GM12878 (cell line): ENCODE results near the gene NEXMIF. TPM values are rescaled to one million over a fixed set of nuclear protein-coding genes. Genes with fewer than 3 reads are reported as not detected.

Experiments
- ATAC-seq: fragments of 200-7000 bp; cut with Tn5 transposase; 3 replicates; pipeline ENCODE4 v1.9.1; 2020; ENCODE audit warnings: mild to moderate bottlenecking, moderate library complexity
- BruUV-seq: library from RNA; stranded (reverse); fragments of 400-500 nt; replicated peaks from 2 replicates; lab custom pipeline; 2021; lab: Mats Ljungman, UMichigan
- CTCF ChIA-PET: fragments of 300-600 bp; sonication (Branson Sonifier 250); formaldehyde crosslinking; extraction: SDS; loops from one replicate; lab custom pipeline; 2021; ENCODE audit warnings: inconsistent platforms; lab: Yijun Ruan, JAX
- POLR2A ChIA-PET: fragments of 350-600 bp; formaldehyde crosslinking; extraction: SDS; loops from one replicate; lab custom pipeline; 2021; ENCODE audit warnings: inconsistent platforms; lab: Charles Lee
- RAD21 ChIA-PET: fragments of 300-600 bp; sonication (Branson Sonifier 250); formaldehyde crosslinking; loops from one replicate; lab custom pipeline; 2023; ENCODE audit warnings: antibody characterized with exemption; ENCODE audit not compliant: unreplicated experiment; lab: Charles Lee
- SMC1A ChIA-PET: fragments of 300-600 bp; sonication (Branson Sonifier 250); formaldehyde crosslinking; loops from one replicate; lab custom pipeline; 2023; ENCODE audit not compliant: unreplicated experiment, uncharacterized antibody; lab: Charles Lee
- DNase-seq: peaks from one replicate; pipeline ENCODE4 v3.0.0-alpha.2; 2011; ENCODE audit warnings: low read depth, low spot score
- FAIRE-seq: peaks from 3 replicates; lab custom pipeline; 2011; peaks lifted over from hg19 to GRCh38; lab: Jason Lieb, UNC
- H2AFZ ChIP-seq: 2 replicates; pipeline ENCODE4 v1.6.0; 2011; ENCODE audit warnings: low read depth, low read length, control low read depth; ENCODE audit not compliant: control insufficient read depth
- H3K27ac ChIP-seq: 2 replicates; pipeline ENCODE4 v1.5.1; 2011; ENCODE audit warnings: control low read depth; ENCODE audit not compliant: control insufficient read depth, insufficient read depth
- H3K27me3 ChIP-seq, 2 experiments: replicated peaks in 1 of 2; 2 replicates each; pipeline versions ENCODE4 v1.6.0 to v1.6.1; 2011; ENCODE audit warnings: low read length in 1 of 2; ENCODE audit not compliant: control insufficient read depth in 2 of 2, insufficient read depth in 2 of 2
- H3K36me3 ChIP-seq, 2 experiments: 2 replicates each; pipeline ENCODE4 v1.5.1; 2011; ENCODE audit warnings: low read length in 1 of 2; ENCODE audit not compliant: control insufficient read depth in 2 of 2, insufficient read depth in 2 of 2
- H3K4me1 ChIP-seq: 2 replicates; pipeline ENCODE4 v1.6.1; 2011; ENCODE audit warnings: mild to moderate bottlenecking, low read length, moderate library complexity, mixed read lengths; ENCODE audit not compliant: control insufficient read depth, insufficient read depth
- H3K4me2 ChIP-seq: 2 replicates; pipeline ENCODE4 v1.6.0; 2011; ENCODE audit warnings: control low read depth; ENCODE audit not compliant: control insufficient read depth, insufficient read depth
- H3K4me3 ChIP-seq: fragments of 200-600 bp; sonication (generic); 2 replicates; pipeline ENCODE4 v1.5.1; 2016
- H3K79me2 ChIP-seq: 2 replicates; pipeline ENCODE4 v1.6.0; 2011; ENCODE audit warnings: low read length; ENCODE audit not compliant: control insufficient read depth, insufficient read depth
- H3K9ac ChIP-seq: 2 replicates; pipeline ENCODE4 v1.8.0; 2011; ENCODE audit warnings: low read length, control low read depth, mixed read lengths; ENCODE audit not compliant: control insufficient read depth, insufficient read depth
- H3K9me3 ChIP-seq: replicated peaks from 3 replicates; pipeline ENCODE4 v1.5.1; 2011; ENCODE audit warnings: mild to moderate bottlenecking, low read length; ENCODE audit not compliant: control insufficient read depth, insufficient read depth
- H4K20me1 ChIP-seq: 2 replicates; pipeline ENCODE4 v1.6.0; 2011; ENCODE audit not compliant: control insufficient read depth, insufficient read depth
- BACH1 ChIP-seq: fragments of 450-650 bp; IDR thresholded peaks from 2 replicates; pipeline ENCODE4 v1.6.1; 2017; ENCODE audit warnings: mild to moderate bottlenecking, borderline replicate concordance
- CHD2 ChIP-seq: IDR thresholded peaks from 2 replicates; pipeline ENCODE4 v1.6.1; 2011; ENCODE audit warnings: low read depth, low read length, improper control_type of control experiment, borderline replicate concordance
- CUX1 ChIP-seq: IDR thresholded peaks from 2 replicates; pipeline ENCODE4 v1.6.1; 2012; ENCODE audit warnings: improper control_type of control experiment, low read depth, low read length; ENCODE audit not compliant: insufficient replicate concordance
- ESRRA ChIP-seq: IDR thresholded peaks from 2 replicates; pipeline ENCODE4 v1.6.1; 2012; ENCODE audit warnings: mild to moderate bottlenecking, low read length, improper control_type of control experiment
- MXI1 ChIP-seq: fragments of 150-350 bp; IDR thresholded peaks from 2 replicates; pipeline ENCODE4 v1.6.1; 2011; ENCODE audit warnings: low read depth, mild to moderate bottlenecking, inconsistent platforms, low read length, improper control_type of control experiment
- NFYB ChIP-seq: IDR thresholded peaks from 2 replicates; pipeline ENCODE4 v1.6.1; 2011; ENCODE audit warnings: low read depth, mild to moderate bottlenecking, low read length, improper control_type of control experiment, moderate library complexity; ENCODE audit not compliant: insufficient read depth
- RELB ChIP-seq: fragments of 450-650 bp; IDR thresholded peaks from 2 replicates; pipeline ENCODE4 v1.6.1; 2017; ENCODE audit warnings: low read depth, mild to moderate bottlenecking, moderate library complexity
- SIX5 ChIP-seq: IDR thresholded peaks from 2 replicates; pipeline ENCODE4 v1.6.1; 2011; ENCODE audit warnings: mild to moderate bottlenecking, low read depth, low read length, moderate library complexity; ENCODE audit not compliant: severe bottlenecking
- STAT3 ChIP-seq: IDR thresholded peaks from 2 replicates; pipeline ENCODE4 v1.6.1; 2011; ENCODE audit warnings: low read depth, low read length, improper control_type of control experiment
- SUPT20H ChIP-seq: IDR thresholded peaks from 2 replicates; pipeline ENCODE4 v1.6.1; 2011; ENCODE audit warnings: low read depth, mild to moderate bottlenecking, low read length, moderate library complexity, borderline replicate concordance; ENCODE audit not compliant: control insufficient read depth
- WGBS: methylation state at CpG from one replicate; pipeline ENCODE4 v1.1.6; 2016; ENCODE audit warnings: low lambda C conversion rate; ENCODE audit not compliant: insufficient replicate concordance, insufficient coverage; ENCODE audit errors: missing lambda C conversion rate; 5-methylcytosine and 5-hydroxymethylcytosine counted together
- in situ Hi-C: fragments of 300-500 bp; cut with MboI; formaldehyde crosslinking; loops from 9 replicates; pipeline ENCODE4 v1.14.3; 2018; ENCODE audit warnings: mixed read lengths
- intact Hi-C: fragments of 100-400 bp; cut with micrococcal nuclease; formaldehyde crosslinking; loops from one replicate; pipeline ENCODE4 v1.14.2; 2022; ENCODE audit not compliant: unreplicated experiment
- polyA plus RNA-seq, 11 experiments: library from polyadenylated mRNA; depleted of rRNA in 4 of 11; unstranded in 6 of 11; stranded (reverse) in 5 of 11; fragments of >200 nt; fragmentation: Nextera tagmentation in 4 of 11; fragmentation: Illumina TruSeq in 1 of 11; extraction: Ambion mirVana in 4 of 11; extraction: Trizol in 1 of 11; gene quantifications; 1 replicate in 1 of 11; 2 replicates in 10 of 11; pipeline versions ENCODE4 v1.2.1 to v1.2.3, GENCODE V29; 2011 to 2016; ENCODE audit warnings: inconsistent platforms in 2 of 11, missing spikeins in 2 of 11, low read depth in 1 of 11
- total RNA-seq, 4 experiments: library from RNA; depleted of rRNA in 3 of 4; stranded (reverse); fragments of >200 nt in 3 of 4; fragmentation: Illumina TruSeq in 1 of 4; extraction: Trizol in 1 of 4; gene quantifications; 2 replicates each; pipeline versions ENCODE4 v1.2.1 to v1.2.3, GENCODE V29; 2013 to 2021
- TF ChIP-seq, protein P1 (sequence below): fragments of 150-350 bp; IDR thresholded peaks from 2 replicates; pipeline ENCODE4 v1.6.1; 2016; ENCODE audit warnings: low read depth, low read length

Gene NEXMIF
- total and polyA plus RNA-seq, 10 of the 15 experiments (the other 5 are each of a cell fraction or from before 2014, with no cell fraction given): 0.75 to 10.4 (median 4.3) TPM

DNA sequence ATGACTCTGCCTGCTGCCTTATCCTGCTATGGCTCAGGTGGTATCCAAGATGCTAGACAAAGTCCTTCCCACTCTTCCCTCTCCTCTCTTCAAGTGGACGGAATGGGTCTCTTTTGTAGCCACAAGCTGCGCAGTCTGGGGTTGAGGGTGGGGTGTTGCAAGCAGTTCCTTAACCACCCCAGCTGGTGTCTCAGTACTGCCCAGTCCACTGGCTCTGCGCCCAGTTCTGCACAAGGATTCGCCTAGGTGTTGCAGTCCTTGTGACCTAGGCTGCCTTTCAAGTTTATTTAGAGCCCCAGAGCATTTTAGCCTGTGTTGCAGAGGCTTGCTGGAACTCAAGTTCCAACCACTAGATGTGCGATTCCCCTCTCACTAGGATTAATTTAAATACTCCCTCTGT lies 120.7 kb downstream of the NEXMIF start (continued):
- TF ChIP-seq, protein P1, sequence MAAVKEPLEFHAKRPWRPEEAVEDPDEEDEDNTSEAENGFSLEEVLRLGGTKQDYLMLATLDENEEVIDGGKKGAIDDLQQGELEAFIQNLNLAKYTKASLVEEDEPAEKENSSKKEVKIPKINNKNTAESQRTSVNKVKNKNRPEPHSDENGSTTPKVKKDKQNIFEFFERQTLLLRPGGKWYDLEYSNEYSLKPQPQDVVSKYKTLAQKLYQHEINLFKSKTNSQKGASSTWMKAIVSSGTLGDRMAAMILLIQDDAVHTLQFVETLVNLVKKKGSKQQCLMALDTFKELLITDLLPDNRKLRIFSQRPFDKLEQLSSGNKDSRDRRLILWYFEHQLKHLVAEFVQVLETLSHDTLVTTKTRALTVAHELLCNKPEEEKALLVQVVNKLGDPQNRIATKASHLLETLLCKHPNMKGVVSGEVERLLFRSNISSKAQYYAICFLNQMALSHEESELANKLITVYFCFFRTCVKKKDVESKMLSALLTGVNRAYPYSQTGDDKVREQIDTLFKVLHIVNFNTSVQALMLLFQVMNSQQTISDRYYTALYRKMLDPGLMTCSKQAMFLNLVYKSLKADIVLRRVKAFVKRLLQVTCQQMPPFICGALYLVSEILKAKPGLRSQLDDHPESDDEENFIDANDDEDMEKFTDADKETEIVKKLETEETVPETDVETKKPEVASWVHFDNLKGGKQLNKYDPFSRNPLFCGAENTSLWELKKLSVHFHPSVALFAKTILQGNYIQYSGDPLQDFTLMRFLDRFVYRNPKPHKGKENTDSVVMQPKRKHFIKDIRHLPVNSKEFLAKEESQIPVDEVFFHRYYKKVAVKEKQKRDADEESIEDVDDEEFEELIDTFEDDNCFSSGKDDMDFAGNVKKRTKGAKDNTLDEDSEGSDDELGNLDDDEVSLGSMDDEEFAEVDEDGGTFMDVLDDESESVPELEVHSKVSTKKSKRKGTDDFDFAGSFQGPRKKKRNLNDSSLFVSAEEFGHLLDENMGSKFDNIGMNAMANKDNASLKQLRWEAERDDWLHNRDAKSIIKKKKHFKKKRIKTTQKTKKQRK: no peak
- TF ChIP-seq BACH1: no peak
- TF ChIP-seq ESRRA: no peak

- intact Hi-C loops: no loop called here
- Histone ChIP-seq H3K27ac (peak overlapping the region; percentile 18; the same call in 1 of the 2 replicates), H3K27me3 (no peaks in the 10 kb centered on the region), H3K36me3 (no peaks in the 10 kb centered on the region), H3K9ac (no peak overlapping the region), H3K4me3 (no peak overlapping the region), H2AFZ (no peak overlapping the region), H3K9me3 (no peaks in the 10 kb centered on the region; the same call in 2 of the 3 replicates), H3K79me2 (no peaks in the 10 kb centered on the region), H3K4me2 (no peak overlapping the region), H4K20me1 (no peaks in the 10 kb centered on the region), H3K4me1 (no peaks in the 10 kb centered on the region)
- DNase-seq (no peak), FAIRE-seq (no peak), ATAC-seq (peak; percentile 83)
- POLR2A ChIA-PET: interaction anchor here (1.0 to 2.4 kb wide), 3 partner anchors 19 to 125 kb away, joined by 3 to 7 read pairs (median 4); no protein-coding TSS in a partner anchor
- SMC1A ChIA-PET: interaction anchor here (1.0 to 2.0 kb wide), 7 partner anchors 11 to 89 kb away, joined by 3 to 8 read pairs (median 4); no protein-coding TSS in a partner anchor
- RAD21 ChIA-PET: interaction anchor here (1.4 to 5.1 kb wide), 3 partner anchors 13 to 19 kb away, joined by 4 to 27 read pairs (median 11); no protein-coding TSS in a partner anchor
- in situ Hi-C loops: no loop called here
- CTCF ChIA-PET: interaction anchor here (1.0 to 2.5 kb wide), 2 partner anchors 11 to 125 kb away, joined by 3 to 13 read pairs; no protein-coding TSS in a partner anchor
- 12% methylated on average over 2 of the region's 2 CpGs for WGBS
- no TSS peak for BruUV-seq
- TF ChIP-seq CUX1: no peak
- TF ChIP-seq SIX5: no peak
- TF ChIP-seq RELB: no peak
- TF ChIP-seq SUPT20H: no peak
- no peak for TF ChIP-seq NFYB
- TF ChIP-seq MXI1: no peak
- TF ChIP-seq STAT3: no peak
- no peak for TF ChIP-seq CHD2
Measured at GRCh38 chrX:74800062-74800461, 125.2 kb downstream of the NEXMIF start.
